ENCODE measurements around the gene SCAF11. TPM values are rescaled to one million over a fixed set of nuclear protein-coding genes. Genes with fewer than 3 reads are reported as not detected.

Gene SCAF11
- total and polyA plus RNA-seq, 8 donors = 17.4 to 246 (median 97.6) TPM

GRCh38 chr12:45883187-45883586, 107.2 kb downstream of the SCAF11 start:
- 93 to 97% (median 95%) methylated on average over 1 of the region's 1 CpG for WGBS, 5 donors
- H3K36me3 ChIP-seq = peaks cover 6 to 32% (median 26%) of the 10 kb centered on the region in 4 donors
- H3K27ac ChIP-seq = no peak overlapping the region

GRCh38 chr12:45880533-45880932, 109.8 kb downstream of the SCAF11 start:
- intact Hi-C loops (cut with DNase I; ENCODE audit: low total_unique reads) = no loop called here
- TF ChIP-seq POLR2AphosphoS5 (IDR thresholded peaks at IDR 0.05) (no peak), POLR2A (IDR thresholded peaks at IDR 0.05) (no peak), CTCF (IDR thresholded peaks at IDR 0.05) (no peak), EP300 (IDR thresholded peaks at IDR 0.05) (no peak)
- H3K27ac ChIP-seq = no peak overlapping the region

More at GRCh38 chr12:45883187-45883586, 107.2 kb downstream of the SCAF11 start:
- no peak overlapping the region for H3K4me3 ChIP-seq
- TF ChIP-seq EP300 (IDR thresholded peaks at IDR 0.05) (no peak), POLR2A (IDR thresholded peaks at IDR 0.05) (no peak), CTCF (IDR thresholded peaks at IDR 0.05) (no peak), POLR2AphosphoS5 (IDR thresholded peaks at IDR 0.05) (no peak)
- H3K9me3 ChIP-seq = peaks cover 0 to 5% (median 0%) of the 10 kb centered on the region in 4 donors
- H3K4me1 ChIP-seq = peaks cover 7 to 22% (median 15%) of the 10 kb centered on the region in 4 donors
- H3K27me3 ChIP-seq = no peaks in the 10 kb centered on the region
- no peak for DNase-seq
- intact Hi-C loops (cut with DNase I; ENCODE audit: low total_unique reads) = no loop called here

GRCh38 chr12:45879363-45879895, 110.9 kb downstream of the SCAF11 start:
- Histone ChIP-seq H3K4me1 (peaks cover 7 to 28% (median 20%) of the 10 kb centered on the region in 4 donors), H3K9me3 (no peaks in the 10 kb centered on the region), H3K27me3 (no peaks in the 10 kb centered on the region), H3K36me3 (peaks cover 13 to 40% (median 38%) of the 10 kb centered on the region in 4 donors), H3K4me3 (no peak overlapping the region), H3K27ac (peak overlapping the region in 3 of 5 donors; percentile 16 to 44 (median 23))
- TF ChIP-seq POLR2A (IDR thresholded peaks at IDR 0.05) = no peak
- no peak for TF ChIP-seq POLR2AphosphoS5 (IDR thresholded peaks at IDR 0.05)
- intact Hi-C loops (cut with DNase I; ENCODE audit: low total_unique reads) = no loop called here
- 63 to 93% (median 87%) methylated on average over 2 of the region's 2 CpGs for WGBS, 5 donors
- no peak for DNase-seq

More at GRCh38 chr12:45880533-45880932, 109.8 kb downstream of the SCAF11 start:
- DNase-seq = no peak
- 85 to 93% (median 86%) methylated on average over 2 of the region's 2 CpGs for WGBS, 5 donors
- peaks cover 0 to 5% (median 0%) of the 10 kb centered on the region in 4 donors for H3K9me3 ChIP-seq
- H3K4me3 ChIP-seq = no peak overlapping the region
- H3K36me3 ChIP-seq = peaks cover 7 to 35% (median 32%) of the 10 kb centered on the region in 4 donors
- peaks cover 7 to 28% (median 20%) of the 10 kb centered on the region in 4 donors for H3K4me1 ChIP-seq
- H3K27me3 ChIP-seq = no peaks in the 10 kb centered on the region

- Histone ChIP-seq H3K4me1 (peaks cover 7 to 28% (median 20%) of the 10 kb centered on the region in 4 donors), H3K36me3 (peaks cover 16 to 47% (median 43%) of the 10 kb centered on the region in 4 donors), H3K4me3 (no peak overlapping the region), H3K27me3 (no peaks in the 10 kb centered on the region), H3K27ac (peak overlapping the region in 3 of 5 donors; percentile 16 to 44 (median 23)), H3K9me3 (no peaks in the 10 kb centered on the region)
- DNase-seq = peak in 1 of 2 donors; percentile 16
- TF ChIP-seq POLR2AphosphoS5 (IDR thresholded peaks at IDR 0.05) (no peak), POLR2A (IDR thresholded peaks at IDR 0.05) (no peak), EP300 (IDR thresholded peaks at IDR 0.05) (no peak), CTCF (IDR thresholded peaks at IDR 0.05) (no peak)
- intact Hi-C loops (cut with DNase I; ENCODE audit: low total_unique reads) = no loop called here
- WGBS, 5 donors = 8 to 32% (median 22%) methylated on average over 8 of the region's 8 CpGs
These were observed 111.6 kb downstream of the SCAF11 start for GRCh38 chr12:45878630-45879255.
